ENCODE measurements around the gene PRKCE. TPM values are rescaled to one million over a fixed set of nuclear protein-coding genes. Genes with fewer than 3 reads are reported as not detected.
"Not testable (repeated sequence)": the region's sequence is repeated elsewhere in the genome, so short reads cannot be mapped to it uniquely, and the experiment has no call there.

Gene PRKCE
- total RNA-seq, 1 donor from 2014 or later = 21.0 TPM

DNA sequence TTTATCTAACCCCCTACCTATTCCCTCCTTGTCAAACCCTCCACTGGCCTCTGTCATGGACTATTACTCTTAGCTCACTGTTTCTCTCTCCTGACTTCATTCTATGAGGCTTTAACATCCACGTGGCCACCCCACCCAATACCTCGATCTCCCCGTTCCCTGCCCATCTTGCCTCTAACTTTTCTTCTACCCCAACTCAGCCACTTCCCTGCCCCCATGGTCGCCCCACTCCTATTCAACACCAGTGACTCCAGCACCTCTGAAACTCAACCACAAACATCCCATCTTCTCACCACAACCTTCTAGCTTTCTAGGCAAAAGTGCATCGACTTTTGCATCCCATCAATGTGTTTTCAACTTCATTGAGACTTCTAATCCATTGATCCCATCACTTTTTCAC, 551.5 kb downstream of the PRKCE start:
- TF ChIP-seq, protein P1, sequence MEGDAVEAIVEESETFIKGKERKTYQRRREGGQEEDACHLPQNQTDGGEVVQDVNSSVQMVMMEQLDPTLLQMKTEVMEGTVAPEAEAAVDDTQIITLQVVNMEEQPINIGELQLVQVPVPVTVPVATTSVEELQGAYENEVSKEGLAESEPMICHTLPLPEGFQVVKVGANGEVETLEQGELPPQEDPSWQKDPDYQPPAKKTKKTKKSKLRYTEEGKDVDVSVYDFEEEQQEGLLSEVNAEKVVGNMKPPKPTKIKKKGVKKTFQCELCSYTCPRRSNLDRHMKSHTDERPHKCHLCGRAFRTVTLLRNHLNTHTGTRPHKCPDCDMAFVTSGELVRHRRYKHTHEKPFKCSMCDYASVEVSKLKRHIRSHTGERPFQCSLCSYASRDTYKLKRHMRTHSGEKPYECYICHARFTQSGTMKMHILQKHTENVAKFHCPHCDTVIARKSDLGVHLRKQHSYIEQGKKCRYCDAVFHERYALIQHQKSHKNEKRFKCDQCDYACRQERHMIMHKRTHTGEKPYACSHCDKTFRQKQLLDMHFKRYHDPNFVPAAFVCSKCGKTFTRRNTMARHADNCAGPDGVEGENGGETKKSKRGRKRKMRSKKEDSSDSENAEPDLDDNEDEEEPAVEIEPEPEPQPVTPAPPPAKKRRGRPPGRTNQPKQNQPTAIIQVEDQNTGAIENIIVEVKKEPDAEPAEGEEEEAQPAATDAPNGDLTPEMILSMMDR (IDR thresholded peaks at IDR 0.05; ENCODE audit: insufficient read depth, low read length, poor library complexity, severe bottlenecking) = no peak
- no peaks in the 10 kb centered on the region for H3K27me3 ChIP-seq (ENCODE audit: control insufficient read depth, insufficient read depth, low read length)
- no peak for DNase-seq (ENCODE audit: low read depth)
- no peaks in the 10 kb centered on the region for H3K36me3 ChIP-seq (ENCODE audit: control insufficient read depth, insufficient read depth, low read length)
- no peak overlapping the region for H3K4me3 ChIP-seq (ENCODE audit: low read depth, low read length)

DNA sequence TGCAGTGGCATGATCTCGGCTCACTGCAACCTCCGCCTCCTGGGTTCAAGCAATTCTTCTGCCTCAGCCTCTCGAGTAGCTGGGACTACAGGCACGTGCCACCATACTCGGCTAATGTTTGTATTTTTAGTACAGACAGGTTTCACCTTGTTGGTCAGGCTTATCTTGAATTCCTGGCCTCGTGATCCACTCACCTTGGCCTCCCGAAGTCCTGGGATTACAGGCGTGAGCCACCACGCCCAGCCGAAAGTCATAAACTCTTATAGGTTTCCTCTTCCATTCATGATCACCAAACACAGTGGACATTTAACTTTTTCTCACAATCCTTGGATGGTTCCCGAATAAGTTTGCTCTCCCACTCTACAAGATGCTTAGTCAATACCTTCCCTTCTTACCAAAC, 552.2 kb downstream of the PRKCE start:
- H3K27me3 ChIP-seq (ENCODE audit: control insufficient read depth, insufficient read depth, low read length); H3K4me3 ChIP-seq (ENCODE audit: low read depth, low read length); H3K36me3 ChIP-seq (ENCODE audit: control insufficient read depth, insufficient read depth, low read length); DNase-seq (ENCODE audit: low read depth): not testable (repeated sequence)

DNA sequence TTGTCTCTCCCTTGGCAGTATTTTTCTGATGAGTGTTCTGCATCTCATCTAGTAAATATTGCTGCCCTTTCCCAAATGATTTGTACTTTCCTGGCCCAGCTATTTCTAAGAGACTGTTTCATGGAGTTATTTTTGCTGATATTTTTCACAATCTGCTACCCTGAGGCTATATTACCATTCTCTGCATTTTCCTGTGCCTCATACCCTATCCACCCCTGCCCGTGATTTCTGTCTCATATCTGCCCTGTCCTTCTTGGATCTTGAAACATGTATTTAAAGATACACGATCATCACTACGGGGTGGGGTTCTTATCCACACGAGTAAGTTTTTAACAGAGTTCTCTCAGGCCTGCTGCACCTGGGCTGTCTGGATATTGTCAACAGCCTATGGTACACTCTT, 556.1 kb downstream of the PRKCE start:
- Histone ChIP-seq H3K36me3 (ENCODE audit: control insufficient read depth, insufficient read depth, low read length) (no peaks in the 10 kb centered on the region), H3K27me3 (ENCODE audit: control insufficient read depth, insufficient read depth, low read length) (no peaks in the 10 kb centered on the region), H3K4me3 (ENCODE audit: low read depth, low read length) (no peak overlapping the region)
- DNase-seq (ENCODE audit: low read depth) = no peak
- TF ChIP-seq, protein P1 (IDR thresholded peaks at IDR 0.05; ENCODE audit: insufficient read depth, low read length, poor library complexity, severe bottlenecking) = no peak

DNA sequence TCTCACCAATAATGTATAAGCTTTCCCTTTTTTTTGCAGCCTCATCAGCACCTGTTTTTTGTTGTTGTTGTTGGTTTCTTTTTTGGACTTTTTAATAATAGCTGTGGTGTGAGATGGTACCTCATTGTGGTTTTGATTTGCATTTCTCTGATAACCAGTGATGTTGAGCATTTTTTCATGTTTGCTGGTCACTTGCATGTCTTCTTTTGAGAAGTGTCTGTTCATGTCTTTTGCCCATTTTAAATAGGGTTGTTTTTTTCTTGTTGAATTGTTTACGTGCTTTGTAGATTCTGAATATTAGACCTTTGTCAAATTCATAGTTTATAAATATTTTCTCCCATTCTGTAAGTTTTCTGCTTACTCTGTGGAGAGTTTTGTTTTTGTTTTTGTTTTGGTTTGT, 557.3 kb downstream of the PRKCE start:
- TF ChIP-seq, protein P1 (IDR thresholded peaks at IDR 0.05; ENCODE audit: insufficient read depth, low read length, poor library complexity, severe bottlenecking) = no peak
- H3K4me3 ChIP-seq (ENCODE audit: low read depth, low read length) = no peak overlapping the region
- DNase-seq (ENCODE audit: low read depth) = no peak

DNA sequence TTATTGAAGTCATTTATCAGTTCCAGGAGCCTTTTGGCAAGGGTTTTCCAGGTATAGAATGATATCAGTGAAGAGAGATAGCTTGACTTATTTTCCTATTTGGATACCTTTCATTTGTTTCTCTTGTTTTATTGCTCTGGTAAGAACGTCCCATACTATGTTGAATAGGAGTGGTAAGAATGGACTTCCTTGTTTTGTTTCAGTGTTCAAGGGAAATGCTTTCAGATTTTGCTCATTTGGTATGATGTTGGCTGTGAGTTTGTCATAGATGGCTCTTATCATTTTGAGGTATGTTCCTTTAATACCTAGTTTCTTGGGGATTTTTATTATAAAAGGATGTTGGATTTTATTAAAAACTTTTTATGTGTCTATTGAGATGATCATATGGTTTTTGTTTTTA, 558.6 kb downstream of the PRKCE start:
- TF ChIP-seq, protein P1 (IDR thresholded peaks at IDR 0.05; ENCODE audit: insufficient read depth, low read length, poor library complexity, severe bottlenecking) = no peak
- H3K36me3 ChIP-seq (ENCODE audit: control insufficient read depth, insufficient read depth, low read length) = no peaks in the 10 kb centered on the region
- no peak for DNase-seq (ENCODE audit: low read depth)
- no peaks in the 10 kb centered on the region for H3K27me3 ChIP-seq (ENCODE audit: control insufficient read depth, insufficient read depth, low read length)
- no peak overlapping the region for H3K4me3 ChIP-seq (ENCODE audit: low read depth, low read length)

More for the DNA sequence above, 557.3 kb downstream of the PRKCE start:
- no peaks in the 10 kb centered on the region for H3K36me3 ChIP-seq (ENCODE audit: control insufficient read depth, insufficient read depth, low read length)
- no peaks in the 10 kb centered on the region for H3K27me3 ChIP-seq (ENCODE audit: control insufficient read depth, insufficient read depth, low read length)

DNA sequence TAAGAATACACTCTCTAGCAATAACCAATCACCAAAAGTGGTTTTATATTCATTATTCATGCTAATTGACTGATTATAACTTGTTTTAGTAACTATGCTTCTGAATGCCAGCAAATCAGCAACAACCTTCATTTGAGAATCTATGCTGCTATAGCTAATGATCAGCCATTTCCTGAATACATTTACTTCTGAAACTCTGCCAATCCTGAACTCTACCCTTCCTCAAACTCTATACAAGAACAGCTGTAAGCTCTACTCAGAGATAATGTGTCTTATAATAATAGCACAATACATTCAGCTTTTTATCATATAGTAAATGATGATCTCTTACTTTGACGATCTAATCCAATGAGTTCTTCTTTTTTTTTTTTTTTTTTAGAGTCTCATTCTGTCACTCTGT, 560.0 kb downstream of the PRKCE start:
- H3K36me3 ChIP-seq (ENCODE audit: control insufficient read depth, insufficient read depth, low read length) = no peaks in the 10 kb centered on the region
- no peaks in the 10 kb centered on the region for H3K27me3 ChIP-seq (ENCODE audit: control insufficient read depth, insufficient read depth, low read length)
- H3K4me3 ChIP-seq (ENCODE audit: low read depth, low read length) = no peak overlapping the region
- TF ChIP-seq, protein P1 (IDR thresholded peaks at IDR 0.05; ENCODE audit: insufficient read depth, low read length, poor library complexity, severe bottlenecking) = no peak
- DNase-seq (ENCODE audit: low read depth) = no peak
